Fibroblast of villous mesenchyme (primary cell): ENCODE data around the gene ZNF281. TPM values are rescaled to one million over a fixed set of nuclear protein-coding genes. Genes with fewer than 3 reads are reported as not detected.

Source experiments
- DNase-seq: peaks from one replicate; pipeline ENCODE4 v3.0.0-alpha.2; 2010; ENCODE audit warnings: low read depth
- H3K4me3 ChIP-seq: 2 replicates; pipeline ENCODE4 v1.5.1; 2011; ENCODE audit warnings: low read depth, mild to moderate bottlenecking, low read length
- CTCF ChIP-seq: IDR thresholded peaks from 2 replicates; pipeline ENCODE4 v1.5.1; 2012; ENCODE audit warnings: low read depth, mild to moderate bottlenecking, low read length; ENCODE audit not compliant: insufficient read depth
- total RNA-seq: library from RNA; depleted of rRNA; stranded (reverse); fragments of >200 nt; gene quantifications from 2 replicates; pipeline ENCODE4 v1.2.3, GENCODE V29; 2012

Gene ZNF281
- total RNA-seq, 1 donor = 48.8 TPM

GRCh38 chr1:200401708-200402107 lies 8.1 kb downstream of the ZNF281 start:
- H3K4me3 ChIP-seq = no peak overlapping the region

DNA sequence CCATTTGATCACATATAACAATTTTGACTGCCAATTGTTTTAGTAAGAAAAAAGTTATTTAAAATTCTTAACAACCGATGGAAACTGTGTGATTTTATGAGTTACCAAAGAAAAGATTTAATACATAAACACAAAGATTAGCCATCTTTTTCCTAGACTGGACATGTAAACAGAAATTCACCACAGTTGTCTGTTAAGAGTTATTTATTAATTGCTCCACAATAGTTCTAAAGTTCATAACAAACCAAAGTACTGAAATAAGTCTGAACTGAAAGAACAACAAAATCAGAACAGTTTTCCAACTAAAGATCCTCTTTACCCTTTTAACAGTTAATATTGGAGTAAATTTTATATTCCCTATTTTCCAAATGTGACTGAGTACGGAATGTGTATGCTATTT lies 8.6 kb downstream of the ZNF281 start:
- no peak for TF ChIP-seq CTCF
- peak; percentile 63 for DNase-seq
- no peak overlapping the region for H3K4me3 ChIP-seq

More at GRCh38 chr1:200401708-200402107, 8.1 kb downstream of the ZNF281 start:
- no peak for TF ChIP-seq CTCF
- DNase-seq = no peak

- TF ChIP-seq CTCF = no peak
- no peak overlapping the region for H3K4me3 ChIP-seq
- DNase-seq = no peak
Observed at GRCh38 chr1:200400556-200400955, 9.3 kb downstream of the ZNF281 start.

DNA sequence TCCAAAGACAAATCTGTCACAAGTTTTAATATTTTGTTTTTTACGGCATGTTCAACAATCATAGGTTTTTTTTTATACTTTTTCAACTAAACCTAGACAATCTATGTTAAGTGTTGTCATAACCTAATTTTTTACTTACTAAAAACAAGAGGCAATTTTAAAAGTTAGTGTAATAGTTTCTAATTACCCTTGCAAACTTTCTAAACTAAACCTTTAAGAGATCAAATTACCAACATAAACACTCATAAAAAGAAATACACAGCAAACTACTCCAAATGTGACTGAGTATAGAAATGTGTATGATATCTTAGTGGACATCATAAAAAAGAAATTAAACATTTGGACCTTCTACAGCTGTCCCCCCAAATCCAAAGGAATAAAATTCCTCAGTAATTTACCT lies 10.0 kb downstream of the ZNF281 start:
- TF ChIP-seq CTCF = no peak
- H3K4me3 ChIP-seq = no peak overlapping the region

GRCh38 chr1:200398373-200398772 lies 11.5 kb downstream of the ZNF281 start:
- no peak for DNase-seq
- no peak overlapping the region for H3K4me3 ChIP-seq
- TF ChIP-seq CTCF = no peak

More for the DNA sequence above, 10.0 kb downstream of the ZNF281 start:
- DNase-seq = peak; percentile 37

DNA sequence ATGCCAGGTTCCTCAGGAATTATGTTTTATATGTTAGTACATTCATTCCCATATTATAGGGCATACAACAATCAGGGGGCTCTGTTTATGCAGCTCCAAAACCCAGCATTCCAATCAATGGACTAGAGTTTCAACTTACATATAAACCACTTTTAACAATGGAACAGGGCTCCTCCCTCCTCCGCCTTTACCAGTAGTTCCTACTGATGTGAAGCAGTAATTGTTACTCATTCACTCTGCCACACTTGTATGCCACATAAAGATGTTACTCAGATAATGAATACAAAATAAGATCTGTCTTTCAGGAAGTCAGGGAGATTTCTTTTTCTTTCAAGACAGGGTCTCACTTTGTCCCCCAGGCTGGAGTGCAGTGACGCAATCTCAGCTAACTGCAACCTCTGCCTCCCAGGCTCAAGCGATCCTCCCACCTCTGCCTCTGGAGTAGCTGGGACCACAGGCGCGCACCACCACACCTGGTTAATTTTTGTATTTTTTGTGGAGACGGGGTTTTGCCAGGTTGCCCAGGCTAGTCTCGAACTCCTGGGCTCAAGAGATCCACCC lies 17.1 kb downstream of the ZNF281 start:
- H3K4me3 ChIP-seq = no peak overlapping the region
- no peak for TF ChIP-seq CTCF
- DNase-seq = no peak

DNA sequence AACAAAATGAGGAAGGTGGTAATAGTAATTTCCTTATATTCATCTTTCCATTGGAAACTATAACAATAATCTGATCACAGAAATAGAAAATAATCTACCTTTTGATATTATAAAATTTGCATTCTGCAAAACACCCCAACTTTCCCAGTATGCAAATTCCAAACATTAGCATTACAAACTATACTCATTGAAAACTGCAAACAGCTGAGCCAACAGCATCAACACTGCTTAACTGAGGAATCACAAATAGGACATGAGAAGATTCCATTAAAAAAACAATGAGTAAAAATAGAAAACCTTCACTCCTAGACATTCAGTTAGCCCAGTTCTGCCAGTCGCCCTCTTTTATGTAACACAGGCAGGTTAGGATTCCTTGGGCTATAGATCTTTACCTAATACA lies 18.1 kb downstream of the ZNF281 start:
- no peak for DNase-seq
- TF ChIP-seq CTCF = no peak
- H3K4me3 ChIP-seq = no peak overlapping the region
